ENCODE measurements around the gene CFAP45. TPM values are rescaled to one million over a fixed set of nuclear protein-coding genes. Genes with fewer than 3 reads are reported as not detected.

CFAP45 gene
- total RNA-seq, 1 donor from 2014 or later = 1.4 TPM

- no peak for DNase-seq (ENCODE audit: low read depth, low spot score)
These were observed 19.5 kb downstream of the CFAP45 start for GRCh38 chr1:159880430-159880829.

GRCh38 chr1:159879977-159880376 lies 20.0 kb downstream of the CFAP45 start:
- no peak for DNase-seq (ENCODE audit: low read depth, low spot score)

GRCh38 chr1:159879136-159879535 lies 20.8 kb downstream of the CFAP45 start:
- no peak for DNase-seq (ENCODE audit: low read depth, low spot score)

GRCh38 chr1:159877695-159878444 lies 22.1 kb downstream of the CFAP45 start:
- no peak for DNase-seq (ENCODE audit: low read depth, low spot score)

GRCh38 chr1:159873530-159874143 lies 26.3 kb downstream of the CFAP45 start:
- DNase-seq (ENCODE audit: low read depth, low spot score) = no peak

- DNase-seq (ENCODE audit: low read depth, low spot score) = no peak
These were observed 27.1 kb downstream of the CFAP45 start for GRCh38 chr1:159872891-159873290.

GRCh38 chr1:159870704-159871103 lies 29.3 kb downstream of the CFAP45 start:
- no peak for DNase-seq (ENCODE audit: low read depth, low spot score)

- DNase-seq (ENCODE audit: low read depth, low spot score) = no peak
These were observed 30.4 kb downstream of the CFAP45 start for GRCh38 chr1:159869607-159870006.

GRCh38 chr1:159869173-159869572 lies 30.8 kb downstream of the CFAP45 start:
- no peak for DNase-seq (ENCODE audit: low read depth, low spot score)

- DNase-seq (ENCODE audit: low read depth, low spot score) = no peak
These were observed 31.2 kb downstream of the CFAP45 start for GRCh38 chr1:159868766-159869165.

GRCh38 chr1:159867664-159868026 lies 32.3 kb downstream of the CFAP45 start:
- no peak for DNase-seq (ENCODE audit: low read depth, low spot score)

GRCh38 chr1:159866905-159867663 lies 32.9 kb downstream of the CFAP45 start:
- no peak for DNase-seq (ENCODE audit: low read depth, low spot score)

GRCh38 chr1:159866066-159866465 lies 33.9 kb downstream of the CFAP45 start:
- DNase-seq (ENCODE audit: low read depth, low spot score) = no peak

GRCh38 chr1:159864262-159864661 lies 35.7 kb downstream of the CFAP45 start:
- no peak for DNase-seq (ENCODE audit: low read depth, low spot score)

GRCh38 chr1:159862557-159862956 lies 37.4 kb downstream of the CFAP45 start, which contains the start of gene VSIG8:
VSIG8 (minus strand) TSS chr1:159862657; CDS start chr1:159862521, 136 bp downstream.
- no peak for DNase-seq (ENCODE audit: low read depth, low spot score)

GRCh38 chr1:159862031-159862430 lies 37.9 kb downstream of the CFAP45 start:
- DNase-seq (ENCODE audit: low read depth, low spot score) = no peak

- DNase-seq (ENCODE audit: low read depth, low spot score) = no peak
These were observed 38.7 kb downstream of the CFAP45 start for GRCh38 chr1:159861218-159861617.

GRCh38 chr1:159860456-159860855 lies 39.5 kb downstream of the CFAP45 start:
- DNase-seq (ENCODE audit: low read depth, low spot score) = no peak

- DNase-seq (ENCODE audit: low read depth, low spot score) = no peak
These were observed 40.1 kb downstream of the CFAP45 start for GRCh38 chr1:159859767-159860322.

- DNase-seq (ENCODE audit: low read depth, low spot score) = no peak
These were observed 42.1 kb downstream of the CFAP45 start for GRCh38 chr1:159857889-159858288.

GRCh38 chr1:159856576-159856975 lies 43.4 kb downstream of the CFAP45 start:
- no peak for DNase-seq (ENCODE audit: low read depth, low spot score)

GRCh38 chr1:159855709-159856108 lies 44.3 kb downstream of the CFAP45 start:
- no peak for DNase-seq (ENCODE audit: low read depth, low spot score)
